Panc1 (cell line): Measurements from ENCODE around the gene ALG12. TPM values are rescaled to one million over a fixed set of nuclear protein-coding genes. Genes with fewer than 3 reads are reported as not detected.
A peak's percentile ranks its signal among the peaks of the same experiment; 100 is the strongest.

ENCODE experiments used
- ATAC-seq: fragments of 200-7000 bp; cut with Tn5 transposase; 2 replicates; pipeline ENCODE4 v1.9.1; 2020; ENCODE audit warnings: mild to moderate bottlenecking, moderate library complexity
- Bru-seq: library from RNA; stranded (reverse); fragments of 400-500 nt; gene quantifications from one replicate; lab custom pipeline; 2021; lab: Mats Ljungman, UMichigan
- BruChase-seq, 2 experiments: library from RNA; stranded (reverse); fragments of 400-500 nt; gene quantifications; one replicate each; lab custom pipeline; 2021; lab: Mats Ljungman, UMichigan
- BruUV-seq: library from RNA; stranded (reverse); fragments of 400-500 nt; replicated peaks from 2 replicates; lab custom pipeline; 2021; lab: Mats Ljungman, UMichigan
- CTCF ChIA-PET: fragments of 300-600 bp; sonication (Branson Sonifier 250); formaldehyde crosslinking; loops from one replicate; lab custom pipeline; 2022; ENCODE audit warnings: antibody characterized with exemption; lab: Charles Lee
- POLR2A ChIA-PET: fragments of 300-600 bp; sonication (Branson Sonifier 250); formaldehyde crosslinking; loops from one replicate; lab custom pipeline; 2022; ENCODE audit warnings: antibody characterized with exemption; lab: Charles Lee
- DNase-seq: peaks from one replicate; pipeline ENCODE4 v3.0.0-alpha.2; 2010; ENCODE audit warnings: low read depth, low spot score
- H3K27ac ChIP-seq: 2 replicates; pipeline ENCODE4 v1.5.1; 2011; ENCODE audit warnings: mild to moderate bottlenecking, low read length, inconsistent platforms
- H3K27me3 ChIP-seq: fragments of 200-500 bp; sonication (Bioruptor generic); 2 replicates; pipeline ENCODE4 v1.6.0; 2014; ENCODE audit warnings: low read length, inconsistent platforms; ENCODE audit not compliant: control insufficient read depth, insufficient read depth
- H3K36me3 ChIP-seq: fragments of 200-500 bp; sonication (Bioruptor generic); 2 replicates; pipeline ENCODE4 v1.5.1; 2014; ENCODE audit warnings: inconsistent platforms, mild to moderate bottlenecking, low read length, moderate library complexity; ENCODE audit not compliant: control insufficient read depth, insufficient read depth
- H3K4me1 ChIP-seq: 2 replicates; pipeline ENCODE4 v1.5.1; 2011; ENCODE audit warnings: inconsistent platforms, mild to moderate bottlenecking, low read length, moderate library complexity; ENCODE audit not compliant: control insufficient read depth, insufficient read depth
- H3K4me3 ChIP-seq, 2 experiments: 2 replicates each; pipeline ENCODE4 v1.5.1; 2011 to 2012; ENCODE audit warnings: low read depth in 2 of 2, low read length in 2 of 2, mild to moderate bottlenecking in 2 of 2, inconsistent platforms in 1 of 2, moderate library complexity in 1 of 2
- H3K9me3 ChIP-seq: fragments of 200-500 bp; sonication (Bioruptor generic); 2 replicates; pipeline ENCODE4 v1.5.1; 2014; ENCODE audit warnings: low read depth, mild to moderate bottlenecking, inconsistent platforms, low read length, moderate library complexity; ENCODE audit not compliant: control insufficient read depth, insufficient read depth
- CTCF ChIP-seq: fragments of 450-650 bp; IDR thresholded peaks from 2 replicates; pipeline ENCODE4 v1.5.1; 2017; ENCODE audit warnings: mild to moderate bottlenecking
- POLR2AphosphoS5 ChIP-seq: IDR thresholded peaks from 2 replicates; pipeline ENCODE4 v1.6.1; 2012; ENCODE audit warnings: mild to moderate bottlenecking, low read depth, low read length, moderate library complexity
- REST ChIP-seq, 2 experiments: IDR thresholded peaks; 2 replicates each; pipeline ENCODE4 v1.6.1; 2011 to 2012; ENCODE audit warnings: low read depth in 2 of 2, control low read depth in 1 of 2, low read length in 1 of 2, mild to moderate bottlenecking in 1 of 2, moderate library complexity in 1 of 2; ENCODE audit not compliant: insufficient read depth in 1 of 2
- SIN3A ChIP-seq: IDR thresholded peaks from 2 replicates; pipeline ENCODE4 v1.6.1; 2012; ENCODE audit warnings: low read depth, mild to moderate bottlenecking, low read length, moderate library complexity, borderline replicate concordance; ENCODE audit not compliant: insufficient read depth
- TCF7L2 ChIP-seq: IDR thresholded peaks from 2 replicates; pipeline ENCODE4 v1.6.1; 2011; ENCODE audit warnings: mild to moderate bottlenecking, low read depth, low read length, inconsistent platforms
- in situ Hi-C: cut with HindIII; loops from 2 replicates; pipeline ENCODE4 v1.10.0; 2016; ENCODE audit warnings: low sequenced_read_pairs, low pct_unique_long_range_greater_than_20kb
- intact Hi-C: fragments of 100-400 bp; cut with micrococcal nuclease; formaldehyde crosslinking; loops from one replicate; pipeline ENCODE4 v1.10.0; 2022; ENCODE audit not compliant: unreplicated experiment
- long read RNA-seq: library from polyadenylated mRNA; unstranded; transcript quantifications from one replicate; pipeline ENCODE4 v2.0.0, GENCODE V29; 2021; ENCODE audit not compliant: unreplicated experiment
- polyA plus RNA-seq: library from polyadenylated mRNA; unstranded; fragments of >200 nt; gene quantifications from one replicate; pipeline ENCODE4 v1.2.1, GENCODE V29; 2012; ENCODE audit warnings: missing spikeins; ENCODE audit not compliant: insufficient read length
- total RNA-seq: library from RNA; stranded (reverse); gene quantifications from one replicate; pipeline ENCODE4 v1.2.1, GENCODE V29; 2021; ENCODE audit not compliant: unreplicated experiment

ALG12 gene
- total RNA-seq (23.4 TPM), Bru-seq, nascent RNA (percentile 54 among the genes with signal in this experiment), BruChase-seq, experiment 1, labeled RNA remaining after a 2-hour chase (percentile 54 among the genes with signal in this experiment), BruChase-seq, experiment 2, labeled RNA remaining after a 6-hour chase (percentile 67 among the genes with signal in this experiment)
- polyA plus RNA-seq: 41.1 TPM
- long read RNA-seq, full-length matches to known transcripts: 8 of 36 reads
- long read RNA-seq, partial matches to known transcripts: 16 of 36 reads
- long read RNA-seq, other reads (novel, unspliced or antisense): 12 of 36 reads

GRCh38 chr22:49917974-49918910 is at the start of gene ALG12, which contains the start of gene CRELD2:
ALG12 (minus strand) TSS chr22:49918438; CDS start chr22:49913765, 4,673 bp downstream.
CRELD2 (plus strand) TSS chr22:49918634; CDS start chr22:49918770, 136 bp downstream.
- H3K4me1 ChIP-seq: peaks cover 3% of the 10 kb centered on the region; the same call in 1 of the 2 replicates
- DNase-seq: no peak
- peak within 1 kb of the TSS; percentile 63 for H3K27ac ChIP-seq
- CTCF ChIA-PET: no interaction called here
- no peak for TF ChIP-seq CTCF
- peak; percentile 58 for TF ChIP-seq POLR2AphosphoS5
- H3K4me3 ChIP-seq: peak within 1 kb of the TSS; percentile 61 to 68
- peak; percentile 99 for ATAC-seq
- no TSS peak for BruUV-seq
- no peaks in the 10 kb centered on the region for H3K9me3 ChIP-seq
- intact Hi-C loops (loop anchor here (5.0 kb wide), 1 partner anchor 151 kb away; no protein-coding TSS in a partner anchor), in situ Hi-C loops (no loop called here)
- peaks cover 4% of the 10 kb centered on the region; the same call in 1 of the 2 replicates for H3K36me3 ChIP-seq
- POLR2A ChIA-PET: interaction anchor here (0.7 kb wide), 1 partner anchor 33 kb away, joined by 3 read pairs; no protein-coding TSS in a partner anchor
- H3K27me3 ChIP-seq: no peaks in the 10 kb centered on the region

GRCh38 chr22:49967706-49968208 is 49.5 kb upstream of the ALG12 start:
- ChIA-PET POLR2A (no interaction called here), CTCF (interaction anchor here (0.6 kb wide), 1 partner anchor 37 kb away, joined by 3 read pairs; no protein-coding TSS in a partner anchor)
- ATAC-seq (no peak), DNase-seq (no peak)
- Histone ChIP-seq H3K27ac (peak overlapping the region; percentile 46), H3K4me1 (peaks cover 63% of the 10 kb centered on the region), H3K27me3 (no peaks in the 10 kb centered on the region), H3K36me3 (no peaks in the 10 kb centered on the region; the same call in 1 of the 2 replicates), H3K4me3 (peak overlapping the region in 1 of 2 experiments; percentile 20; a peak in 1 of 4 replicates), H3K9me3 (no peaks in the 10 kb centered on the region)
- BruUV-seq: no TSS peak
- TF ChIP-seq CTCF (no peak), REST (IDR thresholded peaks at IDR 0.05; ENCODE audit: insufficient read depth in 1 of 2, low read depth in 2 of 2, low read length in 1 of 2) (no peak), SIN3A (no peak), TCF7L2 (no peak), POLR2AphosphoS5 (no peak)
- in situ Hi-C loops: no loop called here
- intact Hi-C loops: no loop called here
